GM18907 (cell line): ENCODE measurements around the gene SLC9A9.
A peak's percentile ranks its signal among the peaks of the same experiment; 100 is the strongest.

ENCODE experiments used
- ATAC-seq: cut with Tn5 transposase; IDR thresholded peaks from one replicate; pipeline ENCODE4 v1.9.1; 2021; ENCODE audit warnings: mild to moderate bottlenecking, moderate library complexity; ENCODE audit not compliant: unreplicated experiment

SLC9A9 gene

DNA sequence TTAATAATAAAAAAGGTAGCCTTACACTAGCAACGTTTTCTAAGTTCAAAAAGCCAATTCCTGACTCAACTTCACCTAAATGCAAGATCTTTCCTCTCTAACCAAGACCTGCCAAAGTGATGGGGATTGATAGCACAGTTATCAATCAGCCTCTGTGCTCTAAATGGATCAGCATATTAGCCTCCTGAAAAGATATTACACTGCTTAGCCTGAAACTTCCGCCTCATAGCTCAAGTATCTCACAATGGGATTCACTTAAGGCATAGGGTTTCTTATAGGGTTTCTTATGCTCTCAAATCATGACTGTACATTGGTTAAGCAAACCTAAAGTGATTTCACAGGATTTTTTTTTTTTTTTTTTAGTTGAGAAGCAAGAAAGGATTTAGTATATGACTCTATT lies 436 bp upstream of the SLC9A9 start:
- ATAC-seq = peak; percentile 1

DNA sequence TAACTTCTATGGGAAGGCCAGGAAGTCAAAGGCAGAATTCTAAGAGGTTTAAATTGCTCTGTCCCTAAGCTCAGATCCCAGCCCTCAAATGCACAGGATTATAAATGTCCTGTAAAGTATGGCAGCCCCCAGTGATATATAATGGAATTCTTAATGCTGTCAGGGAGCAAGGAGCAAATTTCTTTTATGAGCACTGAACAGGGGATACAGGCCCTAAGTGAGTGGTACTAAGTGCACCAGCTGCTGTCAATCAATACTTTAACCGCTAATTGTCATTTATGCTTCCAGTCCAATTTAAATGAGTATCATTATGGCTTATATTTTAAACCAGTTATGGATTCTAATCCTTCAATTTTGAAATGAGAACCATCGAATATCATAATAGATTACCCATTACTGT lies 4.7 kb downstream of the SLC9A9 start:
- no peak for ATAC-seq

DNA sequence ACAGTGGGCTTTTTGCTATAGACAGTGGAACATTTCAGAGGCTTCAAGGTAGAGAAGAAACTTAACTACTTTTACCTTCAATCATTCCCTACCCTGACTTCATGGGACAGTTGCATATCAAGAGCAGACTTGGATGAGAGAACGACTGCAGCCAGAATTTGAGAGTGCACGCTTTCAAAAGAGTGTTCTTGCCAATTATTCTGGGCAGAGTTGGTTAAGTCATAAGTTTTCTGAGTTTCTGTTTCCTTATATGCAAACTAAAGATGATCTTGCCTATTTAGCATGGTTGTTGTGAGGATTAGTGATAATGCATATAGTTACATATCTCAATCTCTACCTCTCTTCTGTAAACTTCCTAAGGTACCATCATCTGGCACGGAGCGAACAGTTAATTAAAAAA lies 7.6 kb downstream of the SLC9A9 start:
- ATAC-seq = no peak

DNA sequence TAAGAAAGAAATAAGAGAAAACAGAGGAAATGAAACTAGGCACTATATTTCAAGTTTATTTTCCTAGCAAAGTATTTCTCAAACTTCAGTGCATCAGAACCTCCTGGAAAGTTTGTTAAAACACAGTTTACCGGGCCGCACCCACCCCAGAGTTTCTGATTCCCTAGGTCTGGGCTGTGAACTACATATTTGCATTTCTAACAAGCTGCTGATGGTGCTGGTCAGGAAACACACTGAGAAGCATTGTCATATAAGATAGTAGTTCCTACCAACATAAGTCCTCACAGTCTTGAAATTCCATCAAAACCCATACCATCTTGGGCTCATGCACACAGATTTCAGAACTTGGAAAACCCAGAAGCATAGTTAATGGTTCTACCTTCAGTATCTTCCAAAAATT lies 8.3 kb downstream of the SLC9A9 start:
- peak; percentile 60 for ATAC-seq

DNA sequence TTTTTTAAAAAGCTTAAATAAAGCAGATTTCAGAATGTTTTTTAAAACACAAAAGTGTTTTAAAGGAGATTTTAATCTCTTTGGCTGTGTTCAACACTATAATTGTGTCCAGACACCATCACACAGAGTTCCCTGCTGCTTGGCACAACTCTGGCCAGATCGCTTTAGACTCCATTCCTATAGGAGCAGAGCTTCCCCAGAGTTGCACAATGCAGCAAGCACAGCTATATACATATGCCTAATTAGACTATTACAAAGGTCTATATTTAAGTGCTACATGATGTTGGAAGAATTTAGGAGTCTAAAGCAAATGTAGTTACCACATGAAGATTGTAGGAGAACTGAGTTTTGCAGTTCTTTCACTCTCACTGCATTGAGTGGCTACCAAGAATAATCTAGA lies 11.2 kb downstream of the SLC9A9 start:
- ATAC-seq = no peak

DNA sequence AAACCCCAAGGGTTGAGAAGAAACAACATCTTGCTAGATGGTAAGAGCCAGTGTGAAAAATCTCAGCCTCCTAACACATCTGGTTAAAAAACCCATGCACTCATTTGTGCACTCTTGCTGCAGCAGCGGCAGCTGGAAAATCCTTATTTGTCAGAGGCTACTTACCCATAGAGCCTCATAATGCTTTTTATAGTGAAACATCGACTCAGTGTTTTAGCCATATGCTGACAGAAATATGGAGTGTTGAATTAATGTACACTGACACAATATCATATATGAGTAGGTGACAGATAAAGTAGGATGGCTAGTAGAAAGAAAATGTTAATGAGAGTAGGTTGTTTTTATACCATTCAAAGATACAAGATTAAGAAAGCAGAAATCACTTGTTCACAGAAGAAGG lies 13.0 kb downstream of the SLC9A9 start:
- ATAC-seq = no peak

DNA sequence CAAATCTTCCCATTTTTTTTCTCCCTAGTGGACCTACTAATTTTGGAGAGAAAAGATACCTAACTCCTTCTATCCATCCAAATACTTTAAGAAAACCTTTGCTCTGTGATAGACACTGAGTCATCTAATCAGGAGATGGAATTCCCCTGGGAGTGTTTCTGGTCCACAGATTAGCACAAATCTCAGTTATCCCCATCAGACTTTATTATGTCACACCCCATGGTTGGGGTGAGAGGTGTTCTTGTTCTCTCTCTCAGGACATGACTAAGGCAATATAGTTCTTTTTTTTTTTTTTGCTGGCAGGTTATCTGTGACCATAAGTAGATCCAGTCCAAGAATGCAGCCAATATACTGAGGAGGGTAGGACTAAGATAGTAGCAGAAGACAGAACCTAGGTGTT lies 15.8 kb downstream of the SLC9A9 start:
- peak; percentile 65 for ATAC-seq

DNA sequence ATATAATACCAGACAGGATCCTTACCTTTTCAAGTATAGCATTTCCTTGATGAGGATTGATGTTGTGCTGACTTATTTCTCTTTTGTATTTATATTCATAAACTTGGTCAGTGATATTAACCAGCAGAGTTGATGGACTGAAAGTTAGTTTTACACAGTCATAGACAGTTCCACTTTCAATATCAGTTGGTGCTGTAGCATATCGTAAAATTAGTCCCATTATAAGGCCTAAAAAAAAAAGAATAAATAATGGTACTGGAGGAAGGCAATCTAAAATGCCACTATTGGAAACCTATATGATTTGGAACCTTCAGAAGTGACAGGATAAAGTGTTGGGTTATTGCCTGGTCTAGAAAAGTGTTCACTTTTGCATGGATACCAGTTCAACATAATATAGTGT lies 16.3 kb downstream of the SLC9A9 start:
- peak; percentile 81 for ATAC-seq

DNA sequence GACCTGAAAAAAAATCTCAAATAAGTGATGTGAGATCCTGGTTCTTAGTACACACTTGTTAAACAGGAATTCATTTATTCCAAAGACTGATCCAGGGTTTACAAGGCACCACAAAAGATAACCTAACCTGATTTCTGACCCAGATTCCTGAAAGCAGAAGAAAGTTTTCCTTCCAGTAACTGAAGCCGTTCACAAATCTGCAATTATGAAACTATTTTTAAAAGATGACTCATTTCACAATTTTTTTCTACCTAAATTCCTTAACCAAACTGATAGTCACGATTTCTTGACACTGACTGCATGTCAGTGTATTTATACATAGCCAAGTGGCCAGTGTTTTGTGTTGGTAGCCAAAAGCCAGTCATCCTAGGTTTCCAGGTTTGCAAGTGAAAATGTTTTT lies 17.1 kb downstream of the SLC9A9 start:
- no peak for ATAC-seq

DNA sequence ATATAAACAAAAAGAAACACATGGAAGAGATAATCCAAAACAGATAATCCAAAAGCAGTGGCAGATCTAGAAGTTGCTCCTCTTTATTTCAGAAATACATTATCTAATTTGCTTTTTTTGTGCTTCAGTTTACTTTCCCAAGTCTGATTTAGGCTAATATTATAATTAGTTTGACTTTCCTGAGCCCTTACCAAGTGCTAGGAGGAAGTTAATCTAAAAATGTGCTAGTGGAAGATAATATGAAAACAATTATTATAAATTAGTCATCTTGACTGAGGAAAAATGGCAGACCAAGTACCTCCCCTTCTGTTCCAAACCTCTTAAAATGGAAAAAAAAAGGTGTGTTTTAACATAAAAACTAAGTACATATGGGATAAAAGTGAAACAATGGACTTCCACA lies 17.5 kb downstream of the SLC9A9 start:
- ATAC-seq = no peak

DNA sequence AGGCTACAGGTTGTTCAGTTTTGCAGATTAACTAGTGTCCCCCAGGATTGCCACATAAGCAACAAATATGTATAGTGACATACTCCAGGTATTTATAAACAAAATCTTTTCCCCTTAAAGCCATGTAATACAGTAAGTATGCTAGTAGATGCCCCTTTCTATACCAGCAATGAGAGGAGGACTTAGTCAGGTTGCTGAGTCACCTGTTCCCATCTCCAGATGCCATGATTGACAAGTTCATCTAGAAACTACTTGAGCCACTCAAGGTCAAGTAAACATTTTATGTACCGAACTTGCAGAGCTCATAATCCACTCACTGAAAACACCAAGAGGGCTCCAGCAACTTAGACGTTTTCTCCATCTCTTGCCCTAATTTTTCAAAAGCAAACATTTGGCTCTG lies 18.2 kb downstream of the SLC9A9 start:
- no peak for ATAC-seq

DNA sequence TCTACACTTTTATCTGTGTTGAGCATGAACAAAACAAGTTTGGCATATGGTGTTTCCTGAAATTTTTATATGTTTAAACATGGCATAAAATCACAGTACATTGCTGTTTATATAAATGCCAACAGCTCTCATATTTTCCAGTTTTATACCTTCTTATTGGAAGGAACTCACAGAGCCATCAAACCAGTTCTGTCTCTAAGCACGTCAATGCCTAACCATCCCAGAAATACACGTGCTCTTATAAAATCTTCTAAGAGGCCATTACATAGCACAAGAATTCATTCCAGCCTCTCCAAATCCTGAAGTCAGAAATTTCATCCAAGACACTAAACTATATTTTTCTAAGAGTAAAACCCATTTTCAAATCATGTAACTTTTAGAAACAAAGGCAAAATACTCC lies 20.8 kb downstream of the SLC9A9 start:
- no peak for ATAC-seq

DNA sequence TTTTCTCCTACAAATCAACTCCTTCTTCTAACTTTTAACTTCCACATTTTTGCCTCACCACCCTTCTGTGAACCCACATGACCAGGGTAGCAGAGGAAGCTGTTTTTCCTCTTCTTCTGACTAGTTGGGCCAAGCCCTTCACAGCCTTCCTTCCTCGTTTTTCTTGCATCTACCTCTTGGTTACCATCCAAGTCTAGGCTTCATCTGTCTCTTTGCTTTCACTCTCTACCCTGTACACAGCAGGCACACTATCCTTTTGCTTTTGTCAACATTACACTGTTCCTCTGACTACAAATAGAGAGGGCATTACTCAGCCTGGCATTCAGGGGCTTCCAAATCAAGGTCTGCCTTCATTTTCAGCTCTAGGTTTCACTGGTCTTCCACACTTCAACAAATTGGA lies 22.0 kb downstream of the SLC9A9 start:
- no peak for ATAC-seq

DNA sequence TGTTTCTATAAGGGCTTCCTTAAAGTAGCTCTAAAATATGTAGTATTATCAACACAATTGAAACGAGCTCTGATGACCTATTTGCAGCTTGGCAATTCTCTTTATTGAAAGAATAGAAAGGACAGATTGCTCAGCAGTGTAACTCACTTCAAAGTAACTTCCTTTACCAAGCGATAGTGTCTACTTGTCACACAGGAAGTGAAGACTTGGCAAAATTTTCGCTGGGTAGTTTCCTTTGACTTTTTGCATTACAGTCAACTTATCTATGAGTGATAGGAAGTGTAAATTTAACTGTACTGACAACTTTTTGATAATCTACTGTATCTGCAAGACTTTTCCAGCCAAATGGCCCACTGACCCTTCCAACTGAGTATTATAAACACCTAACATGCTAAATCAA lies 22.8 kb downstream of the SLC9A9 start:
- ATAC-seq = peak; percentile 70

DNA sequence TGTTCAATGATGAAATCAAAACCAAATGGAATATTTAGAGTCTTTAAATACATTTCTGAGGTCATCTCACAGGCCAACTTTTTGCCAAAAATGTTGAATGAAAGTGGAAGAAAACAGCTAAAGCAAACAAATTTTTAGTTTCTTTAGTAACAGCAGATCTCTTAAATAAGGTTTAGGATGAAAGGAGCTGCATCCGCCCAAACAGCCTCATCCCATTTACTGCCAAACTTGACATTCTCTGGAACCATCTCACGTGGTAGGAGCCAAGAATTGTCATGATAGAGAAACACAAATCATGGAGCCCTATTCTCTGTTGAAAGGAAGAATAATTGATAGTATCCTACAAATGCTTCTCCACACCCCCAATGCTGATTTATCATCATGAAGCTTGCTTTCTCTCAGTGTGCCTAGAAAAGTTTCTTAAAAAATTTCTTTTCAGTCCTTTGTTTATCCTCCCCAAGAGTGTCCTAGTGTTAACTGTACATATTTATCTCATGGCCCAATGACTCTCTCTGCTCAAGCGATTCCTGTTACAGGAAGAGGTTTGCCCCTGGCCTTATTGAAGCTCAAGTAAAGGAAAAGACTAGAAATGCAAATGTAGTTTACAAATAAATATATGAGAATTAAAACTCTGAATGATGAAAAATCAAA lies 23.4 kb downstream of the SLC9A9 start:
- ATAC-seq = no peak

DNA sequence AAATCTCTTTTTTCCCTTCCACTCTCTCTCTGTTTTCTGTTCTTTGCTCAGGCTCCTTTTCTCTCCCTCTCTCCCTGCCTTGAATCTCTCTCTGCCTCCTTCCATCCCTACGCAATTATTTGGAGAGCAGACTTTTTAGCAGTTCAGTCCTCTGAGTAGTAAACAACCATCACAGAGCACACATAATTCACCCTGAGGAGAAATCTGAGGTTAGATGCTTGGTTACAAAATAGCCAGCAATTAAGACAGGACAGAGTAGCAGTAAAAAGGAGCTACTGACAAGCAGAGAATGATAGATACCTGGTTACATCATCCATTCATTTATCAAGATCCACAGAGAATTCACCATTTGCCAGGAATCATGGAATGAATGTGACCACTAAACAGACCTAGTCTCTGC lies 25.5 kb downstream of the SLC9A9 start:
- no peak for ATAC-seq

DNA sequence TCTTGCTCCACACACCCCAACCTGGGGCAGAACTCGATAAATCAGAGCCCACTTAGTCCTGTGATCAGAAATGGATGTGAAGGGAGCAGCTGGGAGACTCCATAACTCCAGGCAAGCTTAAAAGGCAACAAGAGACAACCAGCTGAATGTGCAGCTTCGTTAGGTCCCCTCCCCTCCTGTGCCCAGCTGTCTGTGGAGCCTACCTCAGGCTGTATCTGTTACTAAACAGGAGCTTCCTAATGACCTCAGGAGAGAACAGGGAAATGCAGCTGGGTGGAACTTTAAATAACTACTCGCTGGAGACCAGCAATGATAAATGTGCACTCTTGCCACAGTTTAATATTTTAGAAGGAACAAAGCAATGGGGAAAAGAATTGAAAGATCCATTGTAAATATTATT lies 25.9 kb downstream of the SLC9A9 start:
- ATAC-seq = no peak

DNA sequence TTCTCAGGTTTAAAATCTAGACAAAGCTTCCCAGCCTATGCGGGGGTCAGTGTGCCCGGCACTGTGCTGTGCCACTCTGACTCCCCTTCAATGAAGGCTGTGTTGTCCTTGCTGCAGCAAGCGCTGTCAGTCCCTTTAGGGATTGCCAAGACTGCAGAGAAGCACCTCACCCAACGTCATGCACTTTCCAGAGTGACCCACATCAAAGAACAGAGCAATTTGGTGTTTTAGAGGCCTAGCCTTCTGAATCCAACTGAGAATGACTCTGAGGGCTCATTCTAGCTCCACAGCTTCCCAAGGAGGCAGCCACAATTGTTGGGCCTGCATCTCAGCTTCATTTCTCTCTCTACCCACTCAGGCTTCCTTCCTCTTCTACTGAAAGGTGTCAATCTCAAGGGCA lies 26.4 kb downstream of the SLC9A9 start:
- no peak for ATAC-seq

DNA sequence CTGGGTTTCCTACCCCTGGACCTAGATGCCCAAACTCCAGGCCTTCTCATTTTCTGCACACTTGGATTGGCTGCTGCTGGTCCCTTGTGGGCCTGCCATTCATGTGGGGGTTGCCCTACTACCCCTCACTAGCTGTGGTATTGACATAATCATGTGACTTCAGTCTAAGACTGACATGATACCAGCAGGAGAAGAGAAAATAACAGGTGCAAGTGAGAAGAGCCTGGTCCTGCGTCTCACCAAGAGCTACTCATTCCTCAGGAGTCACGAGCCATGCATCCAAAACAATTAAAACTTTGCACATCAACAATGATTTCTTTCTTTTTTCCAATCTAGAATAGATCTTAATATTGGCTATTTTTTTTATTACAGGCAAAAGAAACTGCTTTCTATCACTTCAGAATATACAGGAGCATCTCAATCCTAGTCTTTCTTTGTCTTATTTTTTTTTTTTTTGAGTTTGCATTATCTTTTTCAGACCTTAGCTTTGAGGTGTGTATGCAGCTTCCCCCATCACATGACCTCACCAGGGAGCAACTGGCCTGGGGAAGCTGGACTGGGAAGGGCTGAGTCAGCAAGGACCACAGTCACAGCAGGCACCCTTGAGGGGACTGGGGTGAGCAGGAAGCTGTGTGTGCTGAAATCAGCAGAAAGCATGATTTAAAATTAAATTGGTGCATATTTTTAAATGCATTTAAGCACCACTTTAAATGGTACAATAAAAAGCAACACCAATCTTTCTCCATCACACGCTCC lies 27.6 kb downstream of the SLC9A9 start:
- no peak for ATAC-seq

DNA sequence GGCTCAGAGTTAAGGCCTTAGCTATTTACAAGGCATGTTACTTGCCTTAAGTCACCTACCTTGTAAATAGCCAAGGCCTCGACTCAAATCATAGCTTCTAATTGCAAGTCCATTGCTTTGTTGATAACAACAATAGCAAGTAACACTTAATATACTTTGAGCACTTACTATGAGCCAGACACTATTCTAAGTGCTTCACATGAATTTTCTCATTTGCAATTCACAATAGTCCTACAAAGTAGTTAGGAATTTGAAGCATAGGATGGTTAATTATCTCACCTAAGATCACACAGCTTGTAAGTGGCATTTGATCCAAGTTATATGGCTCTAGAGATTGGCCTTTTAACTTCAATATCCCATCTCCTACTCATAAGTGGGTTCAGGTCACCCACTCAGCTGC lies 28.4 kb downstream of the SLC9A9 start:
- ATAC-seq = no peak

DNA sequence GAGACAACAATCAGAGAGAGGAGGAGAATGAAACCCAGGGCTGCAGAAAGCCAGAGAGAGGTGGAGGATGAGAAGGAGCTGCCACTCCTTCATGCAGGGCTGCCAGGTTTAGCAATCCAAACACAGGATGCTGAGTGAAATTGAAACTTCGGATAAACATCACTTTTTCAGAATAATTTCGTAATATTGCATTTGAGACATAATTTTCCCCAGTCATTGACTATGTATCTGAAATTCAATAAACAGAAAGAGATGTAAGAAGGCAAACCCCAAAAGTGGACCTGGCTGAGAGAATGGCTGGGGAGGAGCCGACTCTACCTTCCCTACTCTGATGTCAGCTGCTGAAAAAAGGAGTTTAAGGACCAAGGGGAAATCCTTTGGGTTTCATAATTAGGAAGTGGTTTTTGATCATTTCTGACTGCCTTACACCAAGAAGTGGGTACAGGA lies 33.8 kb downstream of the SLC9A9 start:
- peak; percentile 60 for ATAC-seq

DNA sequence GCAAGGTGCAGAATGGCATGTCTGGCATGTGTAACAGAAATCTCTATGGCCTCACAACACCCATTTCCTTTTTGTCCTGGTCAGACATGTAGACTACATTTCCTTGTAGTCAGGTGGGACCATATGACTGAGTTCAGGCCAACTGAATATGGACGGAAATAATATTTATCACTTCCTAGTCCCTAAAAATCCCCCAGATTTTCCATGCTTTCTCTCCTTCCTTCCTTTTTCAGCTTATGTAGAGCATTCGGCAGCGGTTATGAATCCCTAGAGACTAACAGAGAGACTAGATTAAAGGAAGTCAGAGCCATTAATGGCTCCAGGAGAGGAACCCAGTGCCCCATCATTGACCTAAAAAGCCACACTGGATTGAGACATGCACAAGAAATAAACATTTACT lies 35.8 kb downstream of the SLC9A9 start:
- no peak for ATAC-seq

DNA sequence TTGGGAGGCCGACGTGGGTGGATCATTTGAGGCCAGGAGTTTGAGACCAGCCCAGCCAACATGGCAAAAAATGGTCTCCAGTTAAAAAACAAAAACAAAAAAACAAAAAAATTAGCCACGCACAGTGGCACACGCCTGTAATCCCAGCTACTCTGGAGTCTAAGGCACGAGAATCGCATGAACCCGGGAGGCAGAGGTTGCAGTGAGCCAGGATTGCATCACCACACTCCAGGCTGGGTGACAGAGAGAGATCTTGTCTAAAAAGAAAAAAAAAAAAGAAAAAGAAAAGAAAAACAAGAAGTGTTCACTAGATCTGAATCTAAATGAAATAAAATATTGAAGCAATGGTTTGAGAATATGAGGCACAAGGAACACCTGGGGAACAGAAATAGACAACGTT lies 36.7 kb downstream of the SLC9A9 start:
- ATAC-seq = no peak
